Sigmoid colon (tissue), 4 donors: Measurements from ENCODE around the gene RBKS.

ENCODE experiments used
- EP300 ChIP-seq, 4 donors: sonication (generic); formaldehyde crosslinking; IDR thresholded peaks; one replicate each; pipeline ENCODE4 v1.6.1; 2017; ENCODE audit warnings: antibody characterized with exemption in 4 of 4
- TF ChIP-seq, protein P1 (sequence below), 4 experiments: fragments of 450-650 bp in 3 of 4; fragments of 200-600 bp in 1 of 4; IDR thresholded peaks; one replicate each; pipeline ENCODE4 v1.5.1; 2016 to 2019; ENCODE audit warnings: antibody characterized with exemption in 4 of 4, mild to moderate bottlenecking in 3 of 4, moderate library complexity in 2 of 4

DNA sequence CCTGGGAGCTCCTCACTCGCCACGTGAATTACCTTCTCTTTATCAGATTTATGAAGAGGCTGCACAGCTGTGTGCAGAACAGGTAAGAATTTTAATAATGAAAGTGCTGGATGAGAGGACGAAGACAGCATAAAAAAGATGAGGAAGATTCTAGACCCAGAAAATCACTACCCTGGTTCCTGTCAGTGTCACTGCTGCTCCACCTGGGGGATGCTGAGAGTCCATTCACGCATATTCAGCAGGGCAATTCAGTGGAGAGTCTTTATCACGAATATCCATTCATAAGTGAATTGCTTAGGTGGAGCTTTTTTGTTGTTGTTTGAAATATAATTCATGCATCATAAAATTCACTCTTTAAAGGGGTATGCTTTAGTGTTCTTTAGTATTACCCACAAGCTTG, 66.6 kb downstream of the RBKS start:
- TF ChIP-seq, protein P1, sequence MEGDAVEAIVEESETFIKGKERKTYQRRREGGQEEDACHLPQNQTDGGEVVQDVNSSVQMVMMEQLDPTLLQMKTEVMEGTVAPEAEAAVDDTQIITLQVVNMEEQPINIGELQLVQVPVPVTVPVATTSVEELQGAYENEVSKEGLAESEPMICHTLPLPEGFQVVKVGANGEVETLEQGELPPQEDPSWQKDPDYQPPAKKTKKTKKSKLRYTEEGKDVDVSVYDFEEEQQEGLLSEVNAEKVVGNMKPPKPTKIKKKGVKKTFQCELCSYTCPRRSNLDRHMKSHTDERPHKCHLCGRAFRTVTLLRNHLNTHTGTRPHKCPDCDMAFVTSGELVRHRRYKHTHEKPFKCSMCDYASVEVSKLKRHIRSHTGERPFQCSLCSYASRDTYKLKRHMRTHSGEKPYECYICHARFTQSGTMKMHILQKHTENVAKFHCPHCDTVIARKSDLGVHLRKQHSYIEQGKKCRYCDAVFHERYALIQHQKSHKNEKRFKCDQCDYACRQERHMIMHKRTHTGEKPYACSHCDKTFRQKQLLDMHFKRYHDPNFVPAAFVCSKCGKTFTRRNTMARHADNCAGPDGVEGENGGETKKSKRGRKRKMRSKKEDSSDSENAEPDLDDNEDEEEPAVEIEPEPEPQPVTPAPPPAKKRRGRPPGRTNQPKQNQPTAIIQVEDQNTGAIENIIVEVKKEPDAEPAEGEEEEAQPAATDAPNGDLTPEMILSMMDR (IDR thresholded peaks at IDR 0.05), result peak in 1 of 4 experiments; percentile 30
- TF ChIP-seq EP300 (IDR thresholded peaks at IDR 0.05), result no peak
